ENCODE measurements around the gene FIG4. TPM values are rescaled to one million over a fixed set of nuclear protein-coding genes. Genes with fewer than 3 reads are reported as not detected.

The FIG4 gene
- polyA plus RNA-seq, 1 of the 3 experiments (the other 2 are of a cell fraction), result 6.8 TPM

DNA sequence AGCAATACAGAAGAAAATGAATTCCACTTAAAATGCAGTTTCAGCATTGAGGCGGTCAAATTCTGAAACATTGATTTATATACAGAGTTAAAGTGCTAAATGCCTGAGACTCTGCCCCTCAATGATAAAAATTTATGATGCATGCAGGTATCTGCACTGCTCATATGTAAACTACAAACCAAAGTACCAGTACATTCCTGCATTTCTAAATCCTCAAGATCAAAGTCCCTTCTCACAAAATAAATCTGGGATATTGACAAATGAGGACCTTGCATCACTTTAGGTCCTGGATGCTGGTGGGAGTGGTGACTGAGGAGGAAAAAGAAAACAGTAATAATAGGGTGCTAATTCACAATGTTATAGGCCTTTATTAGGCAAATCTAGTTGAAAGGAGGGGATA, 101.9 kb downstream of the FIG4 start:
- peak overlapping the region; percentile 51 for H3K4me2 ChIP-seq
- peak overlapping the region; percentile 74 to 97; a peak in 3 of 4 replicates for H3K27ac ChIP-seq (ENCODE audit: low read depth in 2 of 2, low read length in 1 of 2)
- peaks cover 26% of the 10 kb centered on the region for H3F3A ChIP-seq (replicated peaks; ENCODE audit: insufficient read depth)
- H3K79me2 ChIP-seq (ENCODE audit: insufficient read depth), result no peaks in the 10 kb centered on the region
- POLR2A ChIA-PET, result no interaction called here
- TF ChIP-seq RAD21 (IDR thresholded peaks at IDR 0.05; ENCODE audit: low read length) (no peak), RFX5 (IDR thresholded peaks at IDR 0.05; ENCODE audit: low read length) (no peak), EZH2phosphoT487 (IDR thresholded peaks at IDR 0.05; ENCODE audit: borderline replicate concordance, low read depth) (no peak)
- H3K36me3 ChIP-seq (replicated peaks in 1 of 2; ENCODE audit: control insufficient read depth in 1 of 2, insufficient read depth in 2 of 2, low read length in 1 of 2), result peaks cover 0 to 4% of the 10 kb centered on the region in 2 experiments
- no peak overlapping the region; a peak in 1 of 4 replicates for H3K4me3 ChIP-seq (ENCODE audit: low read depth in 2 of 2, low read length in 1 of 2)
- DNase-seq, result no peak
- H3K9me3 ChIP-seq, result no peaks in the 10 kb centered on the region
- peak overlapping the region; percentile 28; the same call in 1 of the 2 replicates for H3K9ac ChIP-seq
- peaks cover 8 to 35% of the 10 kb centered on the region in 2 experiments for H3K4me1 ChIP-seq (ENCODE audit: control insufficient read depth in 1 of 2, insufficient read depth in 2 of 2, low read depth in 1 of 2, low read length in 1 of 2)
- no peaks in the 10 kb centered on the region for H4K20me1 ChIP-seq (ENCODE audit: insufficient read depth)
- H3K27me3 ChIP-seq (ENCODE audit: insufficient read depth), result no peaks in the 10 kb centered on the region
- no peaks in the 10 kb centered on the region for H3K9me2 ChIP-seq
- WGBS (ENCODE audit: low lambda C conversion rate), result 96% methylated on average over 1 of the region's 1 CpG
- CTCF ChIA-PET, result interaction anchor here (1.0 to 1.5 kb wide), 2 partner anchors 88 to 247 kb away, joined by 3 read pairs; no protein-coding TSS in a partner anchor
- H2AFZ ChIP-seq (ENCODE audit: low read depth), result peak overlapping the region; percentile 9; the same call in 1 of the 2 replicates

DNA sequence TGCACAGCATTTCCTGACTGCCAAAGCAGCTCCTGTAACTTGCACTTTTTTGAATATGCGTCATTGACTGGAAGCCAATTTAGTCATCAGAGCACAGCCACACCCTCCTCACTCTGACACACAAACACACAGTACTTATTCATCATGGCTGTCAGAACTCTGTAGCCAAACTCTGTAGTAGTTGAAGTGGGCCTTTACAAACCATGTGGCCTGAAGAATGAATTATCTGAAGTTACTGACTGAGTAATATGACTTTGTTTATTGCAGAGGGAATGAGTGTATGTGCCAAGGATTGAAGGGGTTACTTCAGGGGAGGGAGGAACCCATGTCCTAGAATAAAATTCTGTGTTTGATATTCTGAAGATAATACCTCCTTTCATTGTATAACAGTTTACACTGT, 102.7 kb downstream of the FIG4 start:
- H3K9me3 ChIP-seq, result no peaks in the 10 kb centered on the region
- no peaks in the 10 kb centered on the region for H3K36me3 ChIP-seq (replicated peaks in 1 of 2; ENCODE audit: control insufficient read depth in 1 of 2, insufficient read depth in 2 of 2, low read length in 1 of 2)
- H3K27me3 ChIP-seq (ENCODE audit: insufficient read depth), result no peaks in the 10 kb centered on the region
- WGBS (ENCODE audit: low lambda C conversion rate), result 0% methylated on average over 1 of the region's 1 CpG
- H3K27ac ChIP-seq (ENCODE audit: low read depth in 2 of 2, low read length in 1 of 2), result peak overlapping the region; percentile 64 to 97; a peak in 3 of 4 replicates
- no peaks in the 10 kb centered on the region for H4K20me1 ChIP-seq (ENCODE audit: insufficient read depth)
- peak overlapping the region; percentile 61; the same call in 1 of the 2 replicates for H3K9ac ChIP-seq
- 0 out of 2 replicates have a peak overlapping the region, but pooled peaks have one; percentile 20 for H2AFZ ChIP-seq (ENCODE audit: low read depth)
- no peaks in the 10 kb centered on the region for H3K9me2 ChIP-seq
- H3K79me2 ChIP-seq (ENCODE audit: insufficient read depth), result no peaks in the 10 kb centered on the region
- H3K4me1 ChIP-seq (ENCODE audit: control insufficient read depth in 1 of 2, insufficient read depth in 2 of 2, low read depth in 1 of 2, low read length in 1 of 2), result peaks cover 8 to 35% of the 10 kb centered on the region in 2 experiments
- ChIA-PET POLR2A (no interaction called here), CTCF (interaction anchor here (1.0 to 1.7 kb wide), 3 partner anchors 11 to 246 kb away, joined by 3 to 7 read pairs (median 3); no protein-coding TSS in a partner anchor)
- H3K4me2 ChIP-seq, result peak overlapping the region; percentile 36
- H3F3A ChIP-seq (replicated peaks; ENCODE audit: insufficient read depth), result peaks cover 26% of the 10 kb centered on the region
- no peak for DNase-seq
- H3K4me3 ChIP-seq (ENCODE audit: low read depth in 2 of 2, low read length in 1 of 2), result no peak overlapping the region
- TF ChIP-seq EP300 (IDR thresholded peaks at IDR 0.05; ENCODE audit: borderline replicate concordance in 1 of 2, low read depth in 1 of 2, low read length in 1 of 2) (peak; percentile 4 to 35; a peak in 1 of 4 replicates), SMC3 (IDR thresholded peaks at IDR 0.05; ENCODE audit: low read depth, low read length) (no peak), RXRA (IDR thresholded peaks at IDR 0.05; ENCODE audit: borderline replicate concordance, low read depth) (no peak; the same call in 1 of the 2 replicates), FOSL2 (IDR thresholded peaks at IDR 0.05; ENCODE audit: borderline replicate concordance, low read depth) (peak; percentile 85), EZH2phosphoT487 (IDR thresholded peaks at IDR 0.05; ENCODE audit: borderline replicate concordance, low read depth) (no peak), RCOR1 (IDR thresholded peaks at IDR 0.05; ENCODE audit: low read length) (no peak), ELF1 (IDR thresholded peaks at IDR 0.05) (no peak), YY1 (IDR thresholded peaks at IDR 0.05; ENCODE audit: low read depth) (peak; percentile 62; the same call in 1 of the 2 replicates), POLR2AphosphoS5 (IDR thresholded peaks at IDR 0.05; ENCODE audit: low read depth, low read length) (no peak)
- TF ChIP-seq, protein P1, sequence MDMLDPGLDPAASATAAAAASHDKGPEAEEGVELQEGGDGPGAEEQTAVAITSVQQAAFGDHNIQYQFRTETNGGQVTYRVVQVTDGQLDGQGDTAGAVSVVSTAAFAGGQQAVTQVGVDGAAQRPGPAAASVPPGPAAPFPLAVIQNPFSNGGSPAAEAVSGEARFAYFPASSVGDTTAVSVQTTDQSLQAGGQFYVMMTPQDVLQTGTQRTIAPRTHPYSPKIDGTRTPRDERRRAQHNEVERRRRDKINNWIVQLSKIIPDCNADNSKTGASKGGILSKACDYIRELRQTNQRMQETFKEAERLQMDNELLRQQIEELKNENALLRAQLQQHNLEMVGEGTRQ (IDR thresholded peaks at IDR 0.05; ENCODE audit: borderline replicate concordance, low read depth, low read length), result no peak
- TF ChIP-seq, protein P2, sequence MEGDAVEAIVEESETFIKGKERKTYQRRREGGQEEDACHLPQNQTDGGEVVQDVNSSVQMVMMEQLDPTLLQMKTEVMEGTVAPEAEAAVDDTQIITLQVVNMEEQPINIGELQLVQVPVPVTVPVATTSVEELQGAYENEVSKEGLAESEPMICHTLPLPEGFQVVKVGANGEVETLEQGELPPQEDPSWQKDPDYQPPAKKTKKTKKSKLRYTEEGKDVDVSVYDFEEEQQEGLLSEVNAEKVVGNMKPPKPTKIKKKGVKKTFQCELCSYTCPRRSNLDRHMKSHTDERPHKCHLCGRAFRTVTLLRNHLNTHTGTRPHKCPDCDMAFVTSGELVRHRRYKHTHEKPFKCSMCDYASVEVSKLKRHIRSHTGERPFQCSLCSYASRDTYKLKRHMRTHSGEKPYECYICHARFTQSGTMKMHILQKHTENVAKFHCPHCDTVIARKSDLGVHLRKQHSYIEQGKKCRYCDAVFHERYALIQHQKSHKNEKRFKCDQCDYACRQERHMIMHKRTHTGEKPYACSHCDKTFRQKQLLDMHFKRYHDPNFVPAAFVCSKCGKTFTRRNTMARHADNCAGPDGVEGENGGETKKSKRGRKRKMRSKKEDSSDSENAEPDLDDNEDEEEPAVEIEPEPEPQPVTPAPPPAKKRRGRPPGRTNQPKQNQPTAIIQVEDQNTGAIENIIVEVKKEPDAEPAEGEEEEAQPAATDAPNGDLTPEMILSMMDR (IDR thresholded peaks at IDR 0.05), result no peak
- TF ChIP-seq, protein P3, sequence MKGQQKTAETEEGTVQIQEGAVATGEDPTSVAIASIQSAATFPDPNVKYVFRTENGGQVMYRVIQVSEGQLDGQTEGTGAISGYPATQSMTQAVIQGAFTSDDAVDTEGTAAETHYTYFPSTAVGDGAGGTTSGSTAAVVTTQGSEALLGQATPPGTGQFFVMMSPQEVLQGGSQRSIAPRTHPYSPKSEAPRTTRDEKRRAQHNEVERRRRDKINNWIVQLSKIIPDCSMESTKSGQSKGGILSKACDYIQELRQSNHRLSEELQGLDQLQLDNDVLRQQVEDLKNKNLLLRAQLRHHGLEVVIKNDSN (IDR thresholded peaks at IDR 0.05; ENCODE audit: borderline replicate concordance, low read depth), result no peak
- TF ChIP-seq, protein P4, sequence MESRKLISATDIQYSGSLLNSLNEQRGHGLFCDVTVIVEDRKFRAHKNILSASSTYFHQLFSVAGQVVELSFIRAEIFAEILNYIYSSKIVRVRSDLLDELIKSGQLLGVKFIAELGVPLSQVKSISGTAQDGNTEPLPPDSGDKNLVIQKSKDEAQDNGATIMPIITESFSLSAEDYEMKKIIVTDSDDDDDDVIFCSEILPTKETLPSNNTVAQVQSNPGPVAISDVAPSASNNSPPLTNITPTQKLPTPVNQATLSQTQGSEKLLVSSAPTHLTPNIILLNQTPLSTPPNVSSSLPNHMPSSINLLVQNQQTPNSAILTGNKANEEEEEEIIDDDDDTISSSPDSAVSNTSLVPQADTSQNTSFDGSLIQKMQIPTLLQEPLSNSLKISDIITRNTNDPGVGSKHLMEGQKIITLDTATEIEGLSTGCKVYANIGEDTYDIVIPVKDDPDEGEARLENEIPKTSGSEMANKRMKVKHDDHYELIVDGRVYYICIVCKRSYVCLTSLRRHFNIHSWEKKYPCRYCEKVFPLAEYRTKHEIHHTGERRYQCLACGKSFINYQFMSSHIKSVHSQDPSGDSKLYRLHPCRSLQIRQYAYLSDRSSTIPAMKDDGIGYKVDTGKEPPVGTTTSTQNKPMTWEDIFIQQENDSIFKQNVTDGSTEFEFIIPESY (IDR thresholded peaks at IDR 0.05; ENCODE audit: borderline replicate concordance, low read depth), result no peak
- TF ChIP-seq, protein P5, sequence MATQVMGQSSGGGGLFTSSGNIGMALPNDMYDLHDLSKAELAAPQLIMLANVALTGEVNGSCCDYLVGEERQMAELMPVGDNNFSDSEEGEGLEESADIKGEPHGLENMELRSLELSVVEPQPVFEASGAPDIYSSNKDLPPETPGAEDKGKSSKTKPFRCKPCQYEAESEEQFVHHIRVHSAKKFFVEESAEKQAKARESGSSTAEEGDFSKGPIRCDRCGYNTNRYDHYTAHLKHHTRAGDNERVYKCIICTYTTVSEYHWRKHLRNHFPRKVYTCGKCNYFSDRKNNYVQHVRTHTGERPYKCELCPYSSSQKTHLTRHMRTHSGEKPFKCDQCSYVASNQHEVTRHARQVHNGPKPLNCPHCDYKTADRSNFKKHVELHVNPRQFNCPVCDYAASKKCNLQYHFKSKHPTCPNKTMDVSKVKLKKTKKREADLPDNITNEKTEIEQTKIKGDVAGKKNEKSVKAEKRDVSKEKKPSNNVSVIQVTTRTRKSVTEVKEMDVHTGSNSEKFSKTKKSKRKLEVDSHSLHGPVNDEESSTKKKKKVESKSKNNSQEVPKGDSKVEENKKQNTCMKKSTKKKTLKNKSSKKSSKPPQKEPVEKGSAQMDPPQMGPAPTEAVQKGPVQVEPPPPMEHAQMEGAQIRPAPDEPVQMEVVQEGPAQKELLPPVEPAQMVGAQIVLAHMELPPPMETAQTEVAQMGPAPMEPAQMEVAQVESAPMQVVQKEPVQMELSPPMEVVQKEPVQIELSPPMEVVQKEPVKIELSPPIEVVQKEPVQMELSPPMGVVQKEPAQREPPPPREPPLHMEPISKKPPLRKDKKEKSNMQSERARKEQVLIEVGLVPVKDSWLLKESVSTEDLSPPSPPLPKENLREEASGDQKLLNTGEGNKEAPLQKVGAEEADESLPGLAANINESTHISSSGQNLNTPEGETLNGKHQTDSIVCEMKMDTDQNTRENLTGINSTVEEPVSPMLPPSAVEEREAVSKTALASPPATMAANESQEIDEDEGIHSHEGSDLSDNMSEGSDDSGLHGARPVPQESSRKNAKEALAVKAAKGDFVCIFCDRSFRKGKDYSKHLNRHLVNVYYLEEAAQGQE (IDR thresholded peaks at IDR 0.05; ENCODE audit: low read depth, low read length), result no peak
- TF ChIP-seq, protein P6, sequence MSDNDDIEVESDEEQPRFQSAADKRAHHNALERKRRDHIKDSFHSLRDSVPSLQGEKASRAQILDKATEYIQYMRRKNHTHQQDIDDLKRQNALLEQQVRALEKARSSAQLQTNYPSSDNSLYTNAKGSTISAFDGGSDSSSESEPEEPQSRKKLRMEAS (IDR thresholded peaks at IDR 0.05; ENCODE audit: low read depth), result peak; percentile 75
